DMS79 treated with DMSO at 0.1 percent for 48 hours (cell line): ENCODE measurements around the gene SORL1-AS1.
A peak's percentile ranks its signal among the peaks of the same experiment; 100 is the strongest.
"Not testable (repeated sequence)": the region's sequence is repeated elsewhere in the genome, so short reads cannot be mapped to it uniquely, and the experiment has no call there.

ENCODE experiments used
- DNase-seq: peaks from one replicate; lab custom pipeline; 2025; lab: John Stamatoyannopoulos, UW

The SORL1-AS1 gene

DNA sequence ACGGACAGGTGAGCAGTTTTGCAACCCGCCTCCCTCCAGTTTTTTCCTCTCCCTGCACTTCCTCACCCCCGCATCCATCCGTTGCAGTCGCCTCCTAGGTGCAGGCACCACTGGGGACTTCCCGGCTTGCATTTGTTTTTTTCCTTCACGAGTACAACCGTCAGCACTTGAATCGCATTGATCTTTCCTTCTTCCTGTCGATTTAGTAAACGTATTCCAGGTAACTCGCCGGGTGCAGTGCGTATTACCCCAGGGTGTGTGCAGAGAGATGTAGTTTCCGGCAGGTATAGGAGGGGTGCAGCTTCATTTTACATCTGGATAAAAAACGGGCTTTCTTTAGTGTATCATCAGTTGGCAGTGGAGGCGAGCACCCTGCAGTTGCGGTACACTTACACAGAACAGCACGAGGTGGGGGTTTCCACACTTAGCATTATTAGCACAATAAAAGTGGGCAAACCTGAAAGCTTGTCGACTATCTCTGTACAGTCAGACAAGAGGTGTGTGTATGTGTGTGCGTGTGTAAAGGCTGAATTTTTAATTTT lies at the start of gene SORL1-AS1:
SORL1-AS1 (minus strand) TSS at position 359 of the 542 bp plus-strand sequence.
- DNase-seq: peak; percentile 71

DNA sequence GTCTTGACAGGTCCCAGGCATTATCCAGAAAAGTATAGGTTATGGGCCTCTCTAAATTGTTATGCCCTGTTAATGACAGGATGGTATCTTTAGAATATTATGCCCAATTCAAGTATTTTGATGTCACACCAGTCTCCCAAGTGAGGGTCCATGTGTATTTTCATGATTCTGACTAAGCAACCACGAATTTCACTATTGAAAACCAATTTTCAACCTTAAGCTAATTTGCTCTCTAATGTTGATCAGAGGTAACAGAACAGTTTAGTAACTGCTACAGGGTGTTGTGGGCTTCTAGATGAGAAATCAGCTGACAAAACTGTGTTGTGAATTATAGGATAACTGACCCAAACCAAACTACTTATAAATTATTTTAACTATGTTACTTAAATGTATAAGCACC lies 48.0 kb upstream of the SORL1-AS1 start:
- no peak for DNase-seq

DNA sequence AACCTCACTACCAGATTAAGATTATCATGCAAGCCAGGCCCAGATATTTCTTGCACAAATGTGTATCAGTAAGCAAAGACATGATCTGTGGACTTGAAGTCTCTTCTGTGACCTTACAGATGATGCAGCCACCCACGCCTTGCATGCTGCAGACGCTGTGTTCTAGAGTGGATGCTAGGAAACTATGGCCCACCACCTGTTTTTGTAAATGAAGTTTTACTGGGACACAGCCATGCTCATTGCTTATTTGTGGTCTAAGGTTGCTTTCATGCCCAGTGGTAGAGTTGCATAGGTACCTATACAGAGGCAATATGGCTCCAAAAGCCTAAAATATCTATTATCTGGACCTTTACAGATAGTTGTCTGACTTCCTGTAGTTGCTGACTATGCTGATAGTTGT lies 47.5 kb upstream of the SORL1-AS1 start:
- no peak for DNase-seq

DNA sequence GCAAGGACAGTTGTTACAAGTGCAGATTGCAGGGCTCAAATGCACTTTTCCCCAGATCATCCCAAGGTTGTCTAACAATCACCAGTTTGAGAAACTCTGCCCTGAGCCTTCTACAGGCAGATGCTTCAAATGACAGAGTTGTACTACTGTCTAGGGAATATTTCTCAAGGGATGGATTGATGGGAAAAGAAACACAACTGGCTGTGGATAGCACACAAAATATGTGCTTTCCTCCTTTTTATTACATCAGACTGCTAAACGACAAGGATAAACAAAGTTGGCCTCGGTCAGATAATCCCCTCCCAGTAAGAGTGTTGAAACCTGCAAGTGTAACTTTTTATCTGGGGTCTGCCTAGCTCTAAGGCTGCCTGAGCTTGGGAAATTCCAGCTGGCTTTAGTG lies 46.6 kb upstream of the SORL1-AS1 start:
- no peak for DNase-seq

DNA sequence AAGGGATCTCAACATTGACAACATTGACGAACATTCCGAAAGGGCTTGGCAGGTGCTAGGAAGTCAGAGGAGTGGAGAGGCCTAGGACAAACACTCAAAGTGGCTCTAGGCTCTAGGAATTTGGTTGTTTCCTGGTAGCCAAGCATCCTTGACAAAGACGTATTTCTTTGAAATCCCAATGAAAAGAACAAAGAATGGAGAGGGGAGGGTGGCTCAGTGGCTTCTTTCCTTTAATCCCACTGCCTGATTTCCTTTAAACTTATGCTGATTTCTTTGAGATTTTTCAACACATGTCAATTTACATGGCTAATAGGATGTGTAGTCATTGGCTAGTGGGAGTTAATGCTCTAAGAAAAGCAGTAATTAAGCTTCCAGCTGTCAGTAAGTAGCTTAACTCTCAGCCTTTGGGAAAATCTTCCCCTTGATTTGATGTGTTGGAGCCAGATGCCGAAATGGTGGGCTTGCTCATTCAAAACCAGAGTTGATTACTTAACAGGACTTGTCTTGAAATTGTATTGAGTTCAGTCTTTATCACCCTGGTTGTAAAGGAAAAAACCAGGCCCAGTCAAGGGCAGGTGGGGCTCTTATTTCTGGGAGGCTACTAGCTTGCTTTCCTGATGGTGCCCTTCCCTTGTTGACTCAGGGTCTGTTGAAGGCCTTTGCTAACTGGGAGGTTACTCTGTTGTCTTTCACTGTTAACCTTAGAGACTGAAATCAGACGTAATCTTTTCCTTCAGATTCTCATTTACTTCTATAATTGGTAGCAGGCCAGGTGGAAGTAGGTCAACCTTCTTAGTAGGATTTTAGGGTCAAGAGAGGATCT lies 44.6 kb upstream of the SORL1-AS1 start:
- no peak for DNase-seq

DNA sequence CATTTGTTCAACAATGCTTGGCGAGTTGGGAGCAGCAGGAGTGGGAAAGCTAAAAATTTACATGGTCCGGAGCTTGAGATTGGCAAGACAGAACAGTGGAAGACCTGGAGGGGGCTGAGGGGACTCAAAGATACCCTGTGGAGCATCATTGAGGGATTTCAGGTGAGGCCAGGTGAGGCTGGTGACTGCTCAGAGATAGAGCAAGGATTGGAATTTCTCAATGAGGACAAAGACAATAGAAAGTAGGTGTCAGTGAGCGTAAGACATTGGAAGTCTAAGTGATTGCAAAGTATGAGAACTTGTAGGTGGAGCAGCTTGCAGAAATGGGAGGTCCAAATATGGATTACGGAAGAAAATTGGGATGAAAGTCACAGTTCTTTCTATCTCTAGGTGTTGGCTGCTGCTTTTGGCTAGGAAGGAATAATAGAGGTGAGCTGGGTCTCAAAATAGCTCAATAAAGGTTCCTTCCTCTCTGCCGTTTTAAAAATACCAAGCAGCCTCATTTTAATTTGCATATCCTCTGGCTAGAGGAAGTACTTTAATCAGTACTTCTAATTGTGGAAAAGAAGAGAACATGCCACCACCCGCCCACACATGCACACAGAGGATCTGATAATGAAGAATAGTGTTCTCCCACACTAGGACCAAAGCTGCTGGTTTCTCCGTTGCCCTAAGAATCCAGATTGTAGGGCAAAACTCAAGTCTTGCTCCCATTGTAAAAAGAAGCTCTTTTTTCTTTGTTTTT lies 41.8 kb upstream of the SORL1-AS1 start:
- no peak for DNase-seq

DNA sequence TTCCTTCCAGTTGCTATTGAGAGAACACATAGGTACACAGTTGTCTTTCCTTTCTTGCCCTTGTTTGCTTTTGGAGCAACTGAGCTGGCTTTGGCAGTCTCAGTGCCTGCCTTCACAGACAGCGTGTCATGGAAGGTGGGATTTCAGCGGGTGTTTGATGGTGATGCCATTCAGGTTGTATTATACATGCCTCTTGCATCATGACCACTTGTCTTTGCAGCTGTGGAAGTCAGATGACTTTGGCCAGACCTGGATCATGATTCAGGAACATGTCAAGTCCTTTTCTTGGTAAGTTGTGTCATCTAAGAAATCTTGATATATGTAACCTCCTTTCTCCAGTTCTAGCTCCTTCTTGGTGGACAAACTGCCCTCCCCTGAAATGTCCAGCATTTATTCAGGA lies 37.1 kb upstream of the SORL1-AS1 start:
- DNase-seq: no peak

DNA sequence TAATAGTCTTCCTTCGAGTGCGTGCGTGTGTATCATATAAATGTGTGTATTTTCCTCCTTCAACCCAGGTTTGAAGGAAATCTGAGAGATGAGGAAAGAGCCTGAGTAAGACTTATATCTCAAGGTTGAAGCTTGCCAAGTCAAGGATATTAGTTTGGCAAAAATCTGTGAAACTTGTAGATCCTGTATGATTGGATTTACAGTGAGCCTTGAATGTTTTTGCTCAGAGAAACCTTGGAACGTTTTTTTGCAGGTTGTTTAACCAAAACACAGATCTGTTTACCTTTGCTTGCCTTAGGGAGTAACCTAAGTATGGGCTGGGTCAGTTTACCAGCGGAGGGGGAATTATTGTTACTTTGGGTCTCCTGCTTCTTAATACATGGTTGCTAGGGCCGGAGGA lies 35.9 kb upstream of the SORL1-AS1 start:
- DNase-seq: no peak

DNA sequence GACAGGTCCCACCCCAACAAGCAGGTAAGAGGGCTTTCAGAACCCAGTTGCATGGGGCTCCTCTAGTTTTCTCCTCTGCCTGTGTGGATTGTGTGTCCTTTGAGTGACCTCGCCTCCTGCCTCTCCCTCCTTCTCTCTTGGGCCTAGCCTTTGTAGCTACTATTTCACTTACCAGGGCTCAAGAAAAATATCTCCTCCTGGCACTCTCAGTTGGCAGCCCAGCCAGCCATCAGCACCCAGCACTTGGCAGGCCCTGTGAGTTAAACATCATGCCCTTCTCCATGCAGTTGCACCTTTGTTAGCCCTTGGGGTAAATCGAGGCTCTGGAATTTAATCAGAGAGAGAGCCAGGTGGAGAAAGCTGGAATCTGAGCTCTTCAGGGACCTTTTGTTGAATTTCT lies 35.4 kb upstream of the SORL1-AS1 start:
- no peak for DNase-seq

DNA sequence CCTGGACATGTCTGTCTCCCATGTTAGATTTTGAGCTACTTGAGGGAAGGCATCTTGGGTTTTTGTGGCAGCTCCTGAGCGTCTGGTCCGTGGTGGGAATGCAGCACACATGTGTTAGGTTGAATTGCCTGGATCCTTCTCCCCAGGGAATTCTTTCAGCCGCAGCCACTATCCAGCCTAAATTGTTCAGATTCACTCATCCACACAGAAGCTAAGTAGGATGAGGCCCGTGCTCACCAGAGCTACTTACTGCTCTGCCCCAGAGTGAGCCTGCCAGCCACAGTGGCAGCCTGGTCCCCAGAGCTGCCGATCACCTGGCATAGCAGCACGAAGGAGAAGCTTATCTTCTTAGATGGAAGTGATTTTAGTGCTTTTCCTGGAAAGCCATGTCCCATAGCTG lies 34.4 kb upstream of the SORL1-AS1 start:
- DNase-seq: peak; percentile 24

DNA sequence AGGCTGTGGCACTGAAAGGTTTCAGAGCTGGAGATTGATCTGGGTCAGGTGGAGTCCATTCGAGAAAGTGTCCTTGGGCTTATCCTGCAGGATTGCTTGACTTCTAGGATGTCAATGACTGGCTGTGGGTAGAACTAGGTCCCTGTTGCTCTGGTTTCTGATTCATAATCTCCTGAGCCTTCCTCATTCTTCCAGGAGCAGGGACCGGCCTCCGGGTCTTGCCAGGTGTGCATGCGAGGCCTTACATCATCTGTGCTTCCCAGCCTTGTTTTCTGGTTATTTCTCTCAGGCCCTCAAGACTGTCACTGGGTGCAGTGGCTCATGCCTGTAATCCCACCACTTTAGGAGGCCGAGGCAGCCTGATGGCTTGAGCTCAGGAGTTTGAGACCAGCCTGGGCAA lies 33.3 kb upstream of the SORL1-AS1 start:
- DNase-seq: no peak

DNA sequence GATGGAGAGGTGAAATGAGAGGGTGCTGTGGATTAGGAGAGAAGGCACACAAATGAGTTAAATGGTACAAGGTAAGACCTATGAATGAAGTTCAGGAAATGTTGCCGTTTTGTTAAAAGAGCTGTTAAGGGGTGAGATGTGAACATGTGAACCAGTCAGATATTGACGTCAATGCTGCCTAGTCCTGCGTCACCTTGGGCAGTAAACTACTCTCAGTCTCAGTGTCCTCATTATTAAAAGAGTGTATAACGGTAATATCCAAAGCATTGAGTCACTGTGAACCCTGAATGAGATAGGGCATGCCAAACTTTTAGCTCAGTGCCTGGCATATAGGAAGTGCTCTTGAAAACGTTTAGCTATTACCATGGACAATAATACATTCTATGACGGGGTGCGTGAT lies 32.4 kb upstream of the SORL1-AS1 start:
- DNase-seq: no peak

DNA sequence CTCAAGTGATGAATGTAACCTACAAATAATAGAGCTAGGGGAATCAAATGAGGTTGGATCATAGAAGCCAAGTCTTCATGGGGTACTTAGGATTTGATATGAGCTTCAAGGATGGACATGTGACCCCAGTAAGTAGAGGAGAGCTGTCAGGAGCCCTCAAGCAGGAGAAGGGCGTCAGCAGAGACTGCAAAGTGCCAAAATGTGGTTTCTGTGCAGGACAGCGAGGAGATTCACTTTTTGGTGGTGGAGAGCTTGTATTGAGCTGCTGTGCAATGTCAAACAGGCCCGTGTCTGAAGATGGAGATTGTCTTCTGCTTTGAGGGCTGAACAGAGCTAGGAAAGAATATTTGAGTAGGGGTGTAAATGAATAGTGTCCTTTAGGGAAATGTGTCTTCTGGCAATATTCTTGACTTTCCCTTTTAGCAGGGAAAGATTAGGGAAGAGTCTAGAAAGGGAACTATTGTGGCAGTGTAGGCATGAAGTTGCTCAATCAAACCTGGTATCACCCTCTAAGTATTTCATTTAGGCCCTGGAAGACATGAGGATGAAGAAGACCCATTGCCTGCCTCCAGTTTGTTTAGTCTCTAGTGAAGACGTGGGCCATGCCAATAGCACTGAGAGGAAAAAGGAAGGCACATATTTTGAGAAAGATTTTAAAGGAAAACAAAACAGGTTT lies 31.2 kb upstream of the SORL1-AS1 start:
- DNase-seq: no peak

DNA sequence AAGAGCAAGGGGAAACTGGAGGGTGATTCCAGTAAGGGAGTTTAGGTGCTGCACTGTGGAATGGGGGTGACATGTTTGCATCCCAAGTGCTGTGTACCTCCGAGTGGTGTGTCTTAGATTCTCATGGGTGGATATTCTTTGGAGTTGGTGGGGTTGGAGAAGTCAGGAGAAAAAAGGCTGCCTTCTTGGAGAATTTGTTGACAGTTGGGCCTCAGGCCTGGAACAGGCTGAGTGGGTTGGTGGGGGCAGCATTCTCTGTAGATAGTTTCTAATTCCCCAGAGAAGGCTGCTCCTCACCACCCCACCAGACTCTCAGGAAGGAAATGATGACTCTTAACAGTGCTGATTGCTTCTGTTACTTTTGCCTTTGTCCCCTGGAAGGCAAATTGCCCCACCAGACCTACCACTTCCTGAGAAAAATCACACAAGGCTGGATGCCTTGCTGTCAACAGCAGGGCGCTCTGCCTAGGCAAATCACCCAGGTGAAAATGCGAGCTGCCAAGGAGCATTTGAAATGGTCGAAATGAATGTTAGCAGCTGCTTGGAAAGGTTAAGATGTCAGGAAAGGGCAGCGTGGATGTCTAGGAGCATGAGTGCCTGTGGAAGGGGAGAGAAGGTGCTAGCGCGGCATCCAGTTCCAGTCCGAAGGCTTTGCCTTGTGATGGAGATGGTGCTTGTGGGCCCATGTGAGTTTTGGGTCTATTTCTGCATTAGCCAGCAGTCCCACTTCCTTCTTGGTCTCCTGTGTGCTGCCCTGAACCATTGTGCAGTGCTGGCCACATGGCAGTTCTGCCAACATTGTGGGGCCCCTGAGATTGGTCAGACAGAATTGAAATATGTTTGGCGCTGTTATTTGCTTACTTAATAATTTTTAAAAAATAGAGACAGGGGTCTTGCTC lies 29.7 kb upstream of the SORL1-AS1 start:
- DNase-seq: no peak

DNA sequence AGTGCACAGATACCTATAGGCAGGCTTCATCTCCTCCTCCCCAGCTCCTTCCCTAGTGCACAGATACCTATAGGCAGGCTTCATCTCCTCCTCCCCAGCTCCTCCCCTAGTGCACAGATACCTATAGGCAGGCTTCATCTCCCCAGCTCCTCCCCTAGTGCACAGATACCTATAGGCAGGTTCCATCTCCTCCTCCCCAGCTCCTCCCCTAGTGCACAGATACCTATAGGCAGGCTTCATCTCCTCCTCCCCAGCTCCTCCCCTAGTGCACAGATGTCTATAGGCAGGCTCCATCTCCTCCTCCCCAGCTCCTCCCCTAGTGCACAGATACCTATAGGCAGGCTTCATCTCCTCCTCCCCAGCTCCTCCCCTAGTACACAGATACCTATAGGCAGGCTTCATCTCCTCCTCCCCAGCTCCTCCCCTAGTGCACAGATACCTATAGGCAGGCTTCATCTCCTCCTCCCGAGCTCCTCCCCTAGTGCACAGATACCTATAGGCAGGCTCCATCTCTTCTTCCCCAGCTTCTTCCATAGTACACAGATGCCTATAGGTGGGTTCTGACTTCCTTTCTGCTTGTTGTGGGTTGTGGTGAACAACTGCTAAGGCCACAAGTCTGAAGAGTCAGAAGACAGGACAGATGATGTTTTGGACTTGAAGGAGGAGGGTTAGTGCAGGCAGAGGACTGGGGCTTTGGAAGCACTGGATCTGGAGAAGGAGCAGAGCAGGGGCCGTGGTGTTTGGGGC lies 28.9 kb upstream of the SORL1-AS1 start:
- not testable (repeated sequence) for DNase-seq

DNA sequence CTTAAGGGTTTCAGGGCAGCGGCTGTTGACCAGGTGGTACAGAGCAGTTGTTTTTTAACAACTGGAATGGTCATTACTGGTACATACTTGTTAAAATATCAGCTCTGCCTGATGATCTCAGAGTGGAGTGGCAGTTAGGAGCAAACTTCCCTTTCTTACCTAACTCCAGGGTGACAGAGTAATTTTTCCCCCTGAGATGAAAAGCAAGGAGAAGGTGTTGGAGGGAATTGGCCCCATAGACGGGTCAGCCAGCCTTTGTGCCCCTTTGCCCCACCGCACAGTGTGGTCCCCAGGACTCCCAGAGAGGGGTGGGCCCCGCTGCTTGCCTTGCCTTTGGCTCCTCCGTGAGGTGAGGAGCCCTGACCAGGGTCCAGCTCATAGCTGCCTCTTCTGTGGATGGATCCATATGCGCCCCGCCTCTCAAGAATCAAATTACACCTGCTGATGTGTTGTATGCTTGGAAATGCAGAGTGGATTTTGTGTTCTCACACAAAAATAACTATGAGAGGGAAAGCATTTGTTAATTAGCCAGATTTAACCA lies 27.0 kb upstream of the SORL1-AS1 start:
- DNase-seq: no peak

DNA sequence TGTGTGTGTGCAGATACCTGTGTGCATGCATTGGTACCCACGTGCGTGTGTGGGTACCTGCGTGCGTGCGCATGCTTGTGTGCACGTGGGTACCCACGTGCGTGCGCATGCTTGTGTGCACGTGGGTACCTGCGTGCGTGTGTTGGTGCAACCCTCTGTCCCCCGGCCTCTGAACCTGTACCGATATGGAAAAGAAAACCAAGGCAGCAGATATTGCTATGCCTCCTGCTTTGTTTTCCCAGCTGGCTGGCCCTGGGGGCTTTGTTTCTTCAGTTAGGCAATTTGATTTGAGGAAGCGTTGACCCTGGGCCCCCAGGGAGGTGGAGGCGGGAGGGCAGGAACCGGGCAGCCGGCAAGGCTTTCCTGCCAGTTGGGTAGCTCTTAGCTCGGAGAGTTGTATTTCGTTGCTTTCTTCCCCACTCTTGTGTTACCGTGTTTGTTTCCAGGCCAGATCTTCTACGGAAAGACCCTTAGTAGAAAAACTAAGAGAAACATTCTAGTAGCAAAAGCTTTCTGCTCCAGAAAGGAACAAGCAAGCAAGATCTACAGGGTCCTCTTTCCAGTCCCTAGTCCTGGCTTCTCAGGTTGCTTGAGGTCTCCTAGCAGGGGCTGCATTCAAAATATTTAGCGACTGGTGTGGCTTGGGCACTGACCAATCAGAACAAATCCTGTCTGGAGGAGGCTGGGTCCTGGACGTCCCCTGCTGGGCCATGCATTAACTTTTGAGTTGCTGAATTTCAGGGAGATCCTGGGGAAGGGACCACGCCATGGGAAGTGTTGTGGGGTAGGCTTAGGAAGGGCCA lies 26.3 kb upstream of the SORL1-AS1 start:
- DNase-seq: no peak

DNA sequence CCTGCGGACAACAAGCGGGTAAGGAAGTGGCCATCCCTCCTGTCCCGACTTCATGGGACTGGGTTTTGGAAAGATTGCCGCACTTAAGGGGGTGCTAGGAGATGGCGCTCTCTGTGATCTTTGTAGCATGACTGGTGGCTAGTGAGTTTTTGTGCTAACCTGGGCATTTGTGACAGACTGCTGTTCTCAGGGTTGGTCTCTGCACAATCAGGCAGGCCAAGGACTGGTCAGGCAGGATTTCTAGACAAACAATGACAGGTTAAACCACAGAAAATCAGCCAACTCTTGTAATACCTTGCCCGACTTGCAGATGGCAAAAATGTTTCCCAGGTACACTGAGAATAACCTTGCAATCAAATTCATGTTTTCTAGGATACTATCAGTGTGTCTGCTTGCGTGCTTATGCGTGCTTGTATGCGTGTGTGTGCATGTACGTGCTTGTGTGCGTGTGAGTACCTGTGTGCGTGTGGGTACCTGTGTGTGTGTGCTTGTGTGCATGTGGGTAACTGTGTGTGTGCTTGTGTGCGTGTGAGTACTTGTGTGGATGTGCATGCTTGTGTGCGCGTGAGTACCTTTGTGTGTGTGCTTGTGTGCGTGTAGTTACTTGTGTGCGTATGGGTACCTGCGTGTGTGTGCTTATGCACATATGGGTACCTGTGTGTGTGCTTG lies 25.6 kb upstream of the SORL1-AS1 start:
- no peak for DNase-seq

DNA sequence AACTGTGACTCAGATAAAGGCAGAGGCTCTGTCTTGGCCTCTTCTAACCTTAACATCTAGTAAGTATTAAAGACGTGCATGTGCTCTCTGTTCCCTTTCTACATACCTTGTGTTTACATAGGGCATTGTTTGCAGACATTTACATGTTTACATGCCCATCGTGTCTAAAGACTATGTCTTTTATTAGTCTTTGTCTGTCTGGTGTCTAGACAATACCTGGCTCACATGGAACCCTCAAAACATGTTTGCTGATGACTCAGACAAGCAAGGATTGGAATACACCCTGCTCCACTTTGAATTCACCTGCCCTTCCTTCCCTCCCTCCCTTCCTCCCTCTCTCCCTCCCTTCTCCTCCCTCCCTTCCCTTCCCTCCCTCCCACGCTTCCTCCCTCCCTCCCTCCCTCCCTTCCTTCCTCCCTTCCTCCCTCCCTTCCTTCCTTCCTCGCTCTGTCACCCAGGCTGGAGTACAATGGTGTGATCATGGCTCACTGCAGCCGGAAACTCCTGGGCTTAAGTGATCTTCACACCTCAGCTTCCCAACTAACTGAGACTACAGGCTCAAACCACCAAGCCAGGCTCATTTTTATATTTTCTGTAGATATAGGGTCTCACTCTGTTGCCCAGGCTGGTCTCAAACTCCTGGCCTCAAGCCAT lies 23.7 kb upstream of the SORL1-AS1 start:
- DNase-seq: no peak
